CD14-positive monocyte (primary cell): ENCODE measurements around the gene PHLDB3. TPM values are rescaled to one million over a fixed set of nuclear protein-coding genes. Genes with fewer than 3 reads are reported as not detected.

Experiments used
- DNase-seq, 3 donors: peaks; one replicate each; pipeline ENCODE4 v3.0.0-alpha.2; 2011 to 2022
- H2AFZ ChIP-seq: 2 replicates; pipeline ENCODE4 v1.6.0; 2012; ENCODE audit warnings: mild to moderate bottlenecking, low read depth, low read length, inconsistent platforms; ENCODE audit not compliant: insufficient read depth, poor library complexity, severe bottlenecking
- H3K27ac ChIP-seq, 2 donors: 1 replicate in 1 of 2; 2 replicates in 1 of 2; pipeline ENCODE4 v1.5.1; 2012 to 2013; ENCODE audit warnings: low read length in 2 of 2, control low read depth in 1 of 2, inconsistent platforms in 1 of 2, low read depth in 1 of 2, mild to moderate bottlenecking in 1 of 2
- H3K27me3 ChIP-seq, 2 donors: one replicate each; pipeline versions ENCODE4 v1.6.0 to v1.6.1; 2011 to 2013; ENCODE audit warnings: low read length in 2 of 2; ENCODE audit not compliant: control insufficient read depth in 2 of 2, insufficient read depth in 2 of 2
- H3K36me3 ChIP-seq, 2 donors: replicated peaks in 1 of 2; 1 replicate in 1 of 2; 2 replicates in 1 of 2; pipeline versions ENCODE4 v1.5.1 to v1.6.1; 2012 to 2013; ENCODE audit warnings: low read length in 2 of 2, control low read depth in 1 of 2, inconsistent platforms in 1 of 2, mild to moderate bottlenecking in 1 of 2; ENCODE audit not compliant: insufficient read depth in 2 of 2, control insufficient read depth in 1 of 2
- H3K4me1 ChIP-seq, 2 donors: 1 replicate in 1 of 2; 2 replicates in 1 of 2; pipeline versions ENCODE4 v1.5.1 to v1.6.1; 2012 to 2013; ENCODE audit warnings: low read length in 2 of 2, control low read depth in 1 of 2, inconsistent platforms in 1 of 2, mild to moderate bottlenecking in 1 of 2, moderate library complexity in 1 of 2; ENCODE audit not compliant: insufficient read depth in 2 of 2, control insufficient read depth in 1 of 2
- H3K4me2 ChIP-seq: replicated peaks from 2 replicates; pipeline ENCODE3; 2012; ENCODE audit warnings: low read length, moderate library complexity, mild to moderate bottlenecking; ENCODE audit not compliant: poor library complexity, severe bottlenecking; ENCODE audit errors: extremely low read depth
- H3K4me3 ChIP-seq, 3 experiments: fragments of 200-600 bp in 1 of 3; sonication (generic) in 1 of 3; replicated peaks in 1 of 3; 1 replicate in 2 of 3; 2 replicates in 1 of 3; pipeline ENCODE4 v1.5.1; 2011 to 2013; ENCODE audit warnings: low read length in 3 of 3, mild to moderate bottlenecking in 3 of 3, control low read depth in 2 of 3, low read depth in 2 of 3, inconsistent platforms in 1 of 3, moderate library complexity in 1 of 3
- H3K79me2 ChIP-seq: 2 replicates; pipeline ENCODE4 v1.6.0; 2012; ENCODE audit warnings: mild to moderate bottlenecking, control low read depth, inconsistent platforms, low read length, moderate library complexity; ENCODE audit not compliant: insufficient read depth
- H3K9ac ChIP-seq: 2 replicates; pipeline ENCODE4 v1.6.0; 2017; ENCODE audit warnings: low read length, mild to moderate bottlenecking; ENCODE audit not compliant: insufficient read depth, poor library complexity, severe bottlenecking
- H3K9me3 ChIP-seq, 2 donors: replicated peaks in 1 of 2; 1 replicate in 1 of 2; 2 replicates in 1 of 2; pipeline versions ENCODE4 v1.5.1 to v1.6.1; 2012 to 2013; ENCODE audit warnings: low read length in 2 of 2, control low read depth in 1 of 2; ENCODE audit not compliant: control insufficient read depth in 1 of 2, insufficient read depth in 1 of 2
- H4K20me1 ChIP-seq: 2 replicates; pipeline ENCODE4 v1.6.0; 2012; ENCODE audit warnings: mild to moderate bottlenecking, low read length, control low read depth, moderate library complexity; ENCODE audit not compliant: insufficient read depth
- H3K27ac Mint-ChIP-seq, 7 donors: one replicate each; pipeline ENCODE4 v1.8.0; 2020; ENCODE audit warnings: mild to moderate bottlenecking in 7 of 7, mixed read lengths in 7 of 7, moderate library complexity in 6 of 7, inconsistent platforms in 2 of 7
- H3K27me3 Mint-ChIP-seq, 3 donors: one replicate each; pipeline ENCODE4 v1.8.0; 2021 to 2022; ENCODE audit warnings: low read depth in 3 of 3, mild to moderate bottlenecking in 3 of 3, mixed read lengths in 3 of 3, moderate library complexity in 3 of 3, inconsistent platforms in 1 of 3
- H3K36me3 Mint-ChIP-seq, 2 donors: one replicate each; pipeline ENCODE4 v1.8.0; 2020; ENCODE audit warnings: mixed read lengths in 2 of 2, inconsistent platforms in 1 of 2, mild to moderate bottlenecking in 1 of 2
- H3K4me1 Mint-ChIP-seq: one replicate; pipeline ENCODE4 v1.8.0; 2020; ENCODE audit warnings: mild to moderate bottlenecking, mixed read lengths
- H3K4me3 Mint-ChIP-seq, 2 donors: one replicate each; pipeline ENCODE4 v1.8.0; 2020; ENCODE audit warnings: mild to moderate bottlenecking in 2 of 2, mixed read lengths in 2 of 2, moderate library complexity in 1 of 2
- H3K9me3 Mint-ChIP-seq, 7 donors: one replicate each; pipeline ENCODE4 v1.8.0; 2020 to 2022; ENCODE audit warnings: mixed read lengths in 7 of 7, mild to moderate bottlenecking in 6 of 7, moderate library complexity in 6 of 7, inconsistent platforms in 2 of 7
- CTCF ChIP-seq: fragments of 200-600 bp; IDR thresholded peaks from one replicate; pipeline ENCODE4 v1.8.0; 2022; ENCODE audit warnings: antibody characterized with exemption, mild to moderate bottlenecking
- WGBS: methylation state at CpG from one replicate; pipeline ENCODE4 v1.1.5; 2013; ENCODE audit warnings: missing lambda C conversion rate; ENCODE audit not compliant: insufficient coverage; 5-methylcytosine and 5-hydroxymethylcytosine counted together
- intact Hi-C, 2 donors: fragments of 100-400 bp; cut with micrococcal nuclease; formaldehyde crosslinking; loops; one replicate each; pipeline versions ENCODE4 v1.15.0 to v1.15.1; 2023
- polyA plus RNA-seq, 3 donors: library from polyadenylated mRNA; depleted of rRNA in 1 of 3; unstranded in 2 of 3; stranded (reverse) in 1 of 3; fragments of 300-500 nt in 2 of 3; fragments of >200 nt in 1 of 3; fragmentation: Illumina TruSeq in 2 of 3; gene quantifications; 1 replicate in 2 of 3; 2 replicates in 1 of 3; pipeline ENCODE4 v1.2.3, GENCODE V29; 2012 to 2021

PHLDB3 gene
- polyA plus RNA-seq, 3 donors = 1.4 to 3.4 (median 1.7) TPM

GRCh38 chr19:43532962-43533545, 28.5 kb upstream of the PHLDB3 start, which contains the start of gene ZNF575:
Gene ZNF575, plus strand, starts transcription at chr19:43533188. Its CDS starts 1,235 bp downstream, at chr19:43534423.
- Histone ChIP-seq H3K4me1 (peaks cover 16 to 22% of the 10 kb centered on the region in 2 donors), H2AFZ (peak within 1 kb of the TSS; percentile 85), H3K27ac (peak within 1 kb of the TSS; percentile 71 to 84), H3K36me3 (peaks cover 1 to 4% of the 10 kb centered on the region in 2 donors), H3K9ac (peak within 1 kb of the TSS; percentile 65), H3K4me2 (peak within 1 kb of the TSS; percentile 81), H3K9me3 (no peaks in the 10 kb centered on the region), H4K20me1 (peaks cover 4% of the 10 kb centered on the region), H3K4me3 (peak within 1 kb of the TSS; percentile 56 to 96 (median 62)), H3K27me3 (no peaks in the 10 kb centered on the region), H3K79me2 (no peaks in the 10 kb centered on the region)
- H3K4me3 Mint-ChIP-seq = peak within 1 kb of the TSS; percentile 97
- DNase-seq = peak; percentile 64 to 79 (median 66)
- intact Hi-C loops = loop anchor here (1.0 to 10.0 kb wide), 3 partner anchors 49 to 63 kb away; partner anchors contain the start of genes IRGQ (in 2 of the 2) and ZNF576 (in 2 of the 2)
- H3K27me3 Mint-ChIP-seq = peaks cover 0 to 5% (median 0%) of the 10 kb centered on the region in 3 donors
- H3K9me3 Mint-ChIP-seq = no peaks in the 10 kb centered on the region
- H3K36me3 Mint-ChIP-seq = peaks cover 11 to 20% of the 10 kb centered on the region in 2 donors
- H3K27ac Mint-ChIP-seq = peak within 1 kb of the TSS; percentile 93 to 98 (median 97)
- peaks cover 25% of the 10 kb centered on the region for H3K4me1 Mint-ChIP-seq
- WGBS = under 1% methylated on average over 41 of the region's 47 CpGs
- TF ChIP-seq CTCF = no peak

DNA sequence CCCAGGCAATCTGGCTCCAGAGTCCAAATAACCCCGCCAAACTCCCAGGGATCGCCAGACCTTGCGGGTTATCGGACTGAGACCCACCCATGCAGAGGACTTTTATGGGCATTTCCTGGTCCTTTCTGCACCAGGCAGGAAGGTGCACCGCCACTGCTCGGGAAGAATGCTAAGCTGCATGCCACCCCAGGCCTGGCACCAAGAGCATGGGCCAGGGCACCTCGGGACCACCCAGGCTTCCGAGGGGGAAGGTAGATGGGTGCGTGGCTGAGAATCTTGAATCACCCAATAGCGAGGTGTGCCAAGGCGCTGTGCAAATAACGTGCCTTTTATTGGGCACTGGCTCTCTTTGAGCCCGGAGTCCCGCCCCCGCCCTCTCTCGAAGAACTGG, 28.0 kb upstream of the PHLDB3 start:
- H3K4me3 Mint-ChIP-seq = peak overlapping the region; percentile 90 to 97
- no peak for DNase-seq
- H3K4me1 Mint-ChIP-seq = peaks cover 28% of the 10 kb centered on the region
- H3K27ac Mint-ChIP-seq = peak overlapping the region; percentile 79 to 97 (median 89)
- intact Hi-C loops = loop anchor here (5.0 to 10.0 kb wide), 2 partner anchors 50 to 62 kb away; partner anchors contain the start of genes IRGQ (in 1 of the 2) and ZNF576 (in 1 of the 2)
- peaks cover 8 to 16% of the 10 kb centered on the region in 2 donors for H3K36me3 Mint-ChIP-seq
- H3K27ac ChIP-seq = peak overlapping the region; percentile 71 to 84
- no peaks in the 10 kb centered on the region for H3K9me3 Mint-ChIP-seq
- no peaks in the 10 kb centered on the region for H3K79me2 ChIP-seq
- peak overlapping the region; percentile 81 for H3K4me2 ChIP-seq
- H3K27me3 Mint-ChIP-seq = peaks cover 0 to 5% (median 1%) of the 10 kb centered on the region in 3 donors
- 0% methylated on average over 16 of the region's 16 CpGs for WGBS
- H3K9me3 ChIP-seq = no peaks in the 10 kb centered on the region
- H3K4me3 ChIP-seq = peak overlapping the region; percentile 56 to 96 (median 62)
- H3K4me1 ChIP-seq = peaks cover 19 to 22% of the 10 kb centered on the region in 2 donors
- H2AFZ ChIP-seq = peak overlapping the region; percentile 85
- H3K27me3 ChIP-seq = no peaks in the 10 kb centered on the region
- H3K36me3 ChIP-seq = peaks cover 0 to 4% of the 10 kb centered on the region in 2 donors
- no peak for TF ChIP-seq CTCF
- H3K9ac ChIP-seq = peak overlapping the region; percentile 65
- peaks cover 4% of the 10 kb centered on the region for H4K20me1 ChIP-seq
